SU-DHL-6 (cell line): ENCODE results near the gene KNTC1.
"Not testable (repeated sequence)": the region's sequence is repeated elsewhere in the genome, so short reads cannot be mapped to it uniquely, and the experiment has no call there.

Source experiments
- H2AFZ ChIP-seq: fragments of 200-600 bp; sonication (generic); 2 replicates; pipeline ENCODE4 v1.6.1; 2014; ENCODE audit warnings: low read depth, mild to moderate bottlenecking, moderate library complexity, mixed read lengths, antibody characterized with exemption, low read length; ENCODE audit not compliant: severe bottlenecking
- H3F3A ChIP-seq: fragments of 200-600 bp; shearing (Covaris generic); 2 replicates; pipeline ENCODE4 v1.6.0; 2016; ENCODE audit warnings: antibody characterized with exemption, mild to moderate bottlenecking; ENCODE audit not compliant: insufficient read depth
- H3K27ac ChIP-seq: fragments of 200-600 bp; sonication (generic); 2 replicates; pipeline ENCODE4 v1.5.1; 2016; ENCODE audit warnings: low read depth, mild to moderate bottlenecking, low read length, moderate library complexity, mixed read lengths
- H3K27me3 ChIP-seq: fragments of 200-600 bp; sonication (generic), shearing (Covaris generic); 2 replicates; pipeline ENCODE4 v1.6.0; 2014; ENCODE audit warnings: mild to moderate bottlenecking, low read length
- H3K36me3 ChIP-seq: fragments of 200-600 bp; sonication (generic); 2 replicates; pipeline ENCODE4 v1.6.1; 2014; ENCODE audit warnings: mild to moderate bottlenecking, low read length, mixed read lengths
- H3K4me2 ChIP-seq: fragments of 300-600, 200-600 bp; shearing (Covaris generic), sonication (generic); 2 replicates; pipeline ENCODE4 v1.6.0; 2014; ENCODE audit warnings: low read length, low read depth, mild to moderate bottlenecking; ENCODE audit not compliant: poor library complexity, severe bottlenecking
- H3K4me3 ChIP-seq: fragments of 200-600 bp; sonication (generic); 2 replicates; pipeline ENCODE4 v1.5.1; 2014; ENCODE audit warnings: antibody characterized with exemption, low read length, mild to moderate bottlenecking, mixed read lengths; ENCODE audit not compliant: insufficient read depth, poor library complexity, severe bottlenecking
- H3K79me2 ChIP-seq: fragments of 200-600 bp; sonication (generic); 2 replicates; pipeline ENCODE4 v1.6.1; 2014; ENCODE audit warnings: mild to moderate bottlenecking, low read length, moderate library complexity; ENCODE audit not compliant: insufficient read depth
- H3K9ac ChIP-seq: fragments of 200-600 bp; sonication (generic); 2 replicates; pipeline ENCODE4 v1.7.0; 2014; ENCODE audit warnings: mild to moderate bottlenecking, low read length
- H3K9me2 ChIP-seq: fragments of 200-600 bp; sonication (generic); replicated peaks from 2 replicates; pipeline ENCODE4 v1.6.1; 2014; ENCODE audit warnings: low read length; ENCODE audit not compliant: insufficient read depth
- H3K9me3 ChIP-seq: fragments of 200-600 bp; sonication (generic); 2 replicates; pipeline ENCODE4 v1.6.1; 2014; ENCODE audit warnings: low read length, mixed read lengths; ENCODE audit not compliant: insufficient read depth
- H4K20me1 ChIP-seq: fragments of 200-600 bp; sonication (generic); 2 replicates; pipeline ENCODE4 v1.6.1; 2014; ENCODE audit warnings: low read depth, mild to moderate bottlenecking, antibody characterized with exemption, low read length, moderate library complexity, mixed read lengths
- CTCF ChIP-seq: fragments of 200-600 bp; sonication (generic); IDR thresholded peaks from one replicate; pipeline ENCODE4 v1.5.1; 2017; ENCODE audit warnings: antibody characterized with exemption, mild to moderate bottlenecking, low read length, moderate library complexity; ENCODE audit not compliant: insufficient read depth, poor library complexity, severe bottlenecking
- EZH2phosphoT487 ChIP-seq: fragments of 200-600 bp; sonication (generic), shearing (Covaris generic); conservative IDR thresholded peaks from 2 replicates; pipeline ENCODE4 v1.6.1; 2018; ENCODE audit warnings: mild to moderate bottlenecking, antibody characterized with exemption, low read length, moderate library complexity, mixed read lengths

The KNTC1 gene

DNA sequence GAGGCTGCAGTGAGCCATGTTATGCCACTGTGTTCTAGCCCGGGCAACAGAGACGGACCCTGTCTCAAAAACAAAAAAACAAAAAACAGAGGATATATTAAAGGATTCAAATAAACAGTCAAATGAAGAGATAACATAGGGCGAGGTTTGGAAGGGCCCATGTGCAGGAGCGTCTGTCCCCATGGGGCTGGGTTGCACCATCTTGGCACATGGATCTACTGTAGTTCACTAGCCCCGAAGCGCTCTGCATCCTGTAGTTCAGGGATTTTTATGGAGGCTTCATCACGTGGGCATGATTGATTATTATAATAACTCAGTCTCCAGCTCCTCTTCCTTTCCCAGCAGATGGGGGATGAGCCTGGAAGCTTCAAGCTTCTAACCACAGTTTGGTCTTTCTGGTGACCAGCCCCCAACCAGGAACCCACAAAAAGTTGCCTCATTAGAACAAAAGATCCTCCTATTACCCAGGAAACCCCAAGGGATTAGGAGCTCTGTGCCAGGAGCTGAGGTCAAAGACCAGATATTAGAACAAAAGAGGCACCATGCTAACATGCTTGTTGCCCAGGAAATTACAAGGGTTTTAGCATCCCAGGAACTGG, 116.3 kb downstream of the KNTC1 start:
- Histone ChIP-seq H3K9ac (no peak overlapping the region), H3K9me3 (no peaks in the 10 kb centered on the region), H4K20me1 (no peaks in the 10 kb centered on the region), H3K9me2 (no peaks in the 10 kb centered on the region), H3K4me2 (no peak overlapping the region), H3K4me3 (no peak overlapping the region), H3K79me2 (no peaks in the 10 kb centered on the region), H3F3A (no peaks in the 10 kb centered on the region), H3K27ac (no peak overlapping the region), H3K36me3 (no peaks in the 10 kb centered on the region), H2AFZ (no peak overlapping the region), H3K27me3 (no peaks in the 10 kb centered on the region)
- TF ChIP-seq CTCF = no peak
- no peak for TF ChIP-seq EZH2phosphoT487

DNA sequence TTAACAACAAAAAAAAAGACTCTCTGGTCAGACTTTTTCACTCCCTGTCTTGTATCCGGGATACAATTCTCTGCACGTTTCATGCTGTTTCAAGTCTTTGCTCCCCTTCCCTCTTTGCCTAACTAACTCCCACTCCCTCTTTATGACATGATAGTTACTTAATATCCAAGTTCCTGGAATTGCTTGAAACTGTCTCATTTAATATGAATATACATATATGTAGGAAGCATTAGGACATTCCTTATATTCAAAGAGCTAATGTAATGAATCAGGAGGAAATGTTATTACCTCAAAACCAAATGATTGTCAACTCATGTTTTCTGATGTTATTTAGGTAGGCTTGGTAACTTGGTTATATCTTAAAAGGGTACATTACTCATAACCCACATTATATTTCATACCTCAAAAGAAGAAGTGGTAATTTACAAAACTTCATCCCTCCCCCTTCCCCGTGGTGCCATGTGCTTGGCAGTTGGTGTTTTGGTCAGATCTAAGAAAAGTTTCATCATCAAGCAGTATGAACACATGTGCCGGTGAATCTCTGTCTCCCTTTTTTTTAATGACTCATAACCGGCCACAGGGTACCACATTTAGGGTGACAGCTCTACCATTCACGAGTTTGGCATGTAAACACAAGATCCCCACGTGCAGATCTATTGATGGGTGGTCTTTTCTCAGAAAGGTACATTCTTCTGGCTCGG, 119.6 kb downstream of the KNTC1 start:
- no peaks in the 10 kb centered on the region for H3K9me3 ChIP-seq
- no peak overlapping the region for H2AFZ ChIP-seq
- H4K20me1 ChIP-seq = no peaks in the 10 kb centered on the region
- H3K4me2 ChIP-seq = peak overlapping the region; percentile 25
- TF ChIP-seq EZH2phosphoT487 (no peak), CTCF (no peak)
- H3K27ac ChIP-seq = no peak overlapping the region
- H3K9me2 ChIP-seq = no peaks in the 10 kb centered on the region
- no peaks in the 10 kb centered on the region for H3K79me2 ChIP-seq
- H3F3A ChIP-seq = no peaks in the 10 kb centered on the region
- no peaks in the 10 kb centered on the region for H3K27me3 ChIP-seq
- H3K4me3 ChIP-seq = no peak overlapping the region
- no peaks in the 10 kb centered on the region for H3K36me3 ChIP-seq
- H3K9ac ChIP-seq = no peak overlapping the region

DNA sequence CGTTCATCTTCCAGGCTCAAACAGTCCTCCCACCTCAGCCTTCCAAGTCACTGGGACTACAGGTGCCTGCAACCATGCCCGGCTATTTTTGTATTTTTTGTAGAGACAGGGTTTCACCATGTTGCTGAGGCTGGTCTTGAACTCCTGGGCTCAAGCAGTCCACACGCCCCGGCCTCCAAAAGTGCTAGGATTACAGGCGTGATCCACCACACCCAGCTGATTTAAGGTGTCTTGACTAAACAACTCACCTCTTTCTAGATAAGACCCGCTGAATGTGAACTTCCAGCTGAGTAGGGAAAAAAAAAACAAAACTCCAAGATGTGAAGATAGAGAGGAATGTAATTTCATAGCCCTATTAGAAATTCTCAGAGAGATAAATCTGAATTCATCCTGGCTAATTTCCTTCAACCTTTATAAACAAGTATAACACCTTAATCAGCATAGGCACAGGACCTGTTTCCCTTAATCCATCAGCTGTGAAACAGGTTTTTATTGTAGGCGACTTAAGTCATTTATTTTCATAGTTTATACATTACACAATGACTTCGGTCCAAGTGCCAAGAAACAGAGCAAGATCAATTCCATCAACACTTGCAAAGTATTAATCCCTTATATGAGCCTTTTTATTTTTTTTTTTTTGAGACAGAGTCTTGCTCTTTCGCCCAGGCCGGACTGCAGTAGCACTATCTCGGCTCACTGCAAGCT, 124.6 kb downstream of the KNTC1 start:
- Histone ChIP-seq H3K27me3 (no peaks in the 10 kb centered on the region), H3K79me2 (no peaks in the 10 kb centered on the region), H3K27ac (no peak overlapping the region), H3K4me3 (no peak overlapping the region), H3K36me3 (no peaks in the 10 kb centered on the region), H3K9me2 (no peaks in the 10 kb centered on the region), H3F3A (no peaks in the 10 kb centered on the region), H4K20me1 (no peaks in the 10 kb centered on the region), H3K9me3 (no peaks in the 10 kb centered on the region), H2AFZ (no peak overlapping the region), H3K4me2 (no peak overlapping the region), H3K9ac (no peak overlapping the region)
- TF ChIP-seq EZH2phosphoT487 = no peak

GRCh38 chr12:122653291-122653690, 126.2 kb downstream of the KNTC1 start:
- H3K79me2 ChIP-seq, H4K20me1 ChIP-seq, H3K27ac ChIP-seq, H3K4me3 ChIP-seq, H3K9me2 ChIP-seq, H3K4me2 ChIP-seq, H3K9ac ChIP-seq, H2AFZ ChIP-seq, H3F3A ChIP-seq, H3K36me3 ChIP-seq, H3K9me3 ChIP-seq, H3K27me3 ChIP-seq: not testable (repeated sequence)
